GM12891 (cell line): ENCODE results near the gene CMC4.

Source experiments
- PAX5 ChIP-seq: IDR thresholded peaks from 2 replicates; pipeline ENCODE4 v1.6.1; 2011; ENCODE audit warnings: low read length, moderate library complexity, mild to moderate bottlenecking; ENCODE audit not compliant: insufficient read depth, severe bottlenecking
- POLR2A ChIP-seq: IDR thresholded peaks from 2 replicates; pipeline ENCODE4 v1.6.1; 2011; ENCODE audit warnings: low read depth, low read length, control low read depth
- POLR2AphosphoS5 ChIP-seq: IDR thresholded peaks from 2 replicates; pipeline ENCODE4 v1.6.1; 2011; ENCODE audit warnings: low read depth, low read length, control low read depth
- POU2F2 ChIP-seq: IDR thresholded peaks from 2 replicates; pipeline ENCODE4 v1.6.1; 2011; ENCODE audit warnings: low read depth, mild to moderate bottlenecking, control low read depth, low read length, moderate library complexity
- SPI1 ChIP-seq: IDR thresholded peaks from 2 replicates; pipeline ENCODE4 v1.6.1; 2011; ENCODE audit warnings: low read depth, low read length, control low read depth
- TAF1 ChIP-seq: IDR thresholded peaks from 2 replicates; pipeline ENCODE4 v1.6.1; 2011; ENCODE audit warnings: low read depth, low read length, control low read depth

DNA sequence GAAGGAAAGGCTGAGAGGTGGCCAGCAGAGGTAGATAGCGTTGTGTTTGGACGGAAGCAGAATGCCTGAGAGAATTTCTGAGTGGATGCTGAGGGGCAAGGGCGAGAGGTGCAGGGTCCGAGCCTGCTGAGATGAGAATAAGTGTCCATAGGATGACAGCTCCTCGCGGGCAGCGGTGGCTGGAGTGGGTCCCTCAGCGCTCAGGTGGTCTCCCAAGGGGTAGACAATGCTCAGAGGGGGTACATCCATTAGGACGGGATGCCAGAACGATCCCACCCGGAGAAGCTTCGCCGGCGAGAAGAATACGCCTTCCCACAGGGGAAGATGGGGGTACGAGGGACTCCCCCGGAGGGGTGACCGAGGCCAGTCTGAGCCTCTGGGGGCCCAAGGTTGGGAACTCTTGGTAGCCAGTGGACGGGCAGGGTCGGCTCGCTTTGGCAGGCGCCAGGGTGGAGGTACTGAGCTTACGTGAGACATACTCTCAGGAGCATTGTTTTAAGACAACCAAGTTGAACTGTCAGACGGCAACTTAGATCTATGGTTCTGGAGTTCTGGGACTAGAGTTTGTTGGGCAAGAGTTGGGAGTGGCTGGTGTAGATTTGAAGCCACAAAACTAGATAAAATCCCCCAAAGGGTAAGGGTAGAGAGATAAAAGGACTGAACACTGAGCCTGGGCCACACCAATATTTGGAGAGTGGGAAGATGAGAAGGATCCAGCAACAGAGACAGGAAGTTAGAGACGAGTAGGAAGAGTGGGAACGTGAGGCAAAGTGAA, 16.2 kb upstream of the CMC4 start:
- TF ChIP-seq SPI1 = no peak
- TF ChIP-seq POLR2A = no peak
- TF ChIP-seq PAX5 = no peak
- TF ChIP-seq POLR2AphosphoS5 = no peak
- TF ChIP-seq TAF1 = no peak
- TF ChIP-seq POU2F2 = no peak
